ENCODE results near the gene XYLT1. TPM values are rescaled to one million over a fixed set of nuclear protein-coding genes. Genes with fewer than 3 reads are reported as not detected.

The XYLT1 gene
- total RNA-seq, 1 experiment from 2014 or later = 14.5 TPM

GRCh38 chr16:17109413-17109812, 361.3 kb downstream of the XYLT1 start:
- H3K27me3 ChIP-seq (ENCODE audit: insufficient read depth, low read length) = no peaks in the 10 kb centered on the region
- H3K27ac ChIP-seq (ENCODE audit: insufficient read length, low read depth, low read length) = no peak overlapping the region
- H2BK20ac ChIP-seq (ENCODE audit: low read depth, low read length, poor library complexity, severe bottlenecking) = no peak overlapping the region
- H3K14ac ChIP-seq (ENCODE audit: insufficient read depth, low read length) = no peak overlapping the region
- H4K20me1 ChIP-seq (ENCODE audit: control insufficient read depth, insufficient read depth, insufficient read length) = no peaks in the 10 kb centered on the region
- H3K4me1 ChIP-seq (ENCODE audit: insufficient read depth, low read length) = no peaks in the 10 kb centered on the region
- H3K4me1 Mint-ChIP-seq = peaks cover 28 to 30% of the 10 kb centered on the region in 2 experiments
- H2BK15ac ChIP-seq (ENCODE audit: low read depth, low read length) = no peak overlapping the region
- H4K5ac ChIP-seq (ENCODE audit: insufficient read length, low read depth, low read length) = no peak overlapping the region
- no peak overlapping the region for H3K9ac ChIP-seq (ENCODE audit: extremely low read depth, insufficient read length, low read length)
- no peaks in the 10 kb centered on the region for H3K9me3 ChIP-seq (ENCODE audit: control insufficient read depth, low read depth, low read length)
- H3K18ac ChIP-seq (ENCODE audit: insufficient read length, low read depth, low read length) = no peak overlapping the region
- H2BK12ac ChIP-seq (ENCODE audit: insufficient read length, low read depth, low read length) = no peak overlapping the region
- no peaks in the 10 kb centered on the region; a peak in 4 of 7 replicates for H3K36me3 Mint-ChIP-seq (ENCODE audit: insufficient read depth in 1 of 3, low read depth in 3 of 3)
- no peak overlapping the region for H3K56ac ChIP-seq (ENCODE audit: insufficient read length, low read depth, low read length)
- no peak overlapping the region for H3K4me3 Mint-ChIP-seq
- H2AK5ac ChIP-seq (ENCODE audit: insufficient read length, low read length) = no peak overlapping the region
- TF ChIP-seq CTCF (conservative IDR thresholded peaks at IDR 0.05) = no peak
- H2BK5ac ChIP-seq (ENCODE audit: insufficient read length, low read length) = no peak overlapping the region
- H3K27ac Mint-ChIP-seq = no peak overlapping the region
- no peak overlapping the region for H2BK120ac ChIP-seq (ENCODE audit: low read depth, low read length, poor library complexity, severe bottlenecking)
- H3K4ac ChIP-seq (ENCODE audit: low read depth, low read length) = no peak overlapping the region
- no peak overlapping the region for H3K23ac ChIP-seq (ENCODE audit: insufficient read length, low read depth, low read length)
- no peak overlapping the region for H4K8ac ChIP-seq (replicated peaks; ENCODE audit: insufficient read length, low read depth, low read length)
- H4K91ac ChIP-seq (ENCODE audit: insufficient read length, low read depth, low read length) = no peak overlapping the region
- H3K27me3 Mint-ChIP-seq (ENCODE audit: low read depth) = no peaks in the 10 kb centered on the region
- H3K4me2 ChIP-seq (ENCODE audit: insufficient read depth, insufficient read length, low read length) = no peak overlapping the region
- no peaks in the 10 kb centered on the region for H3K79me1 ChIP-seq (ENCODE audit: insufficient read depth, low read depth, low read length, poor library complexity, severe bottlenecking)
- no peak overlapping the region for H2AFZ ChIP-seq (ENCODE audit: low read length)
- H3K9me3 Mint-ChIP-seq = no peaks in the 10 kb centered on the region
- H3K79me2 ChIP-seq (ENCODE audit: insufficient read depth, low read length) = no peaks in the 10 kb centered on the region
- no peak for DNase-seq
- no peak overlapping the region for H3T11ph ChIP-seq (ENCODE audit: low read length)
- no peaks in the 10 kb centered on the region for H3K23me2 ChIP-seq (ENCODE audit: insufficient read length, low read depth, low read length, poor library complexity, severe bottlenecking)

Data from H9 (cell line).